Lower lobe of right lung (tissue), 2 donors: ENCODE data around the gene TRAF1. TPM values are rescaled to one million over a fixed set of nuclear protein-coding genes. Genes with fewer than 3 reads are reported as not detected.

Experiments
- ATAC-seq, 2 donors: fragments of 200-7000 bp; cut with Tn5 transposase; one replicate each; pipeline ENCODE4 v1.9.1; 2020 to 2022; ENCODE audit warnings: mild to moderate bottlenecking in 2 of 2, moderate library complexity in 2 of 2
- DNase-seq: peaks from one replicate; pipeline ENCODE4 v3.0.0-alpha.2; 2020
- H3K27ac ChIP-seq: fragments of 200-600 bp; one replicate; pipeline ENCODE4 v1.8.0; 2022
- H3K27me3 ChIP-seq: fragments of 200-600 bp; one replicate; pipeline ENCODE4 v1.8.0; 2022; ENCODE audit warnings: low read depth
- H3K36me3 ChIP-seq: fragments of 200-600 bp; one replicate; pipeline ENCODE4 v1.8.0; 2022; ENCODE audit warnings: mild to moderate bottlenecking
- H3K4me1 ChIP-seq: fragments of 200-600 bp; one replicate; pipeline ENCODE4 v1.8.0; 2022
- H3K4me3 ChIP-seq: fragments of 200-600 bp; one replicate; pipeline ENCODE4 v1.8.0; 2022; ENCODE audit warnings: mild to moderate bottlenecking
- H3K9me3 ChIP-seq: fragments of 200-600 bp; one replicate; pipeline ENCODE4 v1.8.0; 2022
- CTCF ChIP-seq: fragments of 200-600 bp; IDR thresholded peaks from one replicate; pipeline ENCODE4 v1.8.0; 2022; ENCODE audit warnings: antibody characterized with exemption, mild to moderate bottlenecking
- intact Hi-C: fragments of 100-400 bp; cut with DNase I; formaldehyde crosslinking; loops from one replicate; pipeline ENCODE4 v1.11.0; 2022
- total RNA-seq: library from RNA; stranded (reverse); fragmentation: NEBNext Ultra II Directional; extraction: Animal tissue kit (Norgen Biotek cat#: 25700); gene quantifications from one replicate; pipeline ENCODE4 v1.2.1, GENCODE V29; 2021
- donor health status: DM: no; HTN: yes; CAD: no; lungs with severe emphysema.

Gene TRAF1
- total RNA-seq, 1 donor from 2014 or later, result 5.8 TPM

GRCh38 chr9:120866651-120867050, 59.9 kb downstream of the TRAF1 start:
- Histone ChIP-seq H3K36me3 (peaks cover 50% of the 10 kb centered on the region), H3K4me1 (peaks cover 16% of the 10 kb centered on the region), H3K9me3 (no peaks in the 10 kb centered on the region), H3K27ac (no peak overlapping the region), H3K27me3 (no peaks in the 10 kb centered on the region), H3K4me3 (no peak overlapping the region)
- ATAC-seq (no peak), DNase-seq (no peak)
- no peak for TF ChIP-seq CTCF
- intact Hi-C loops, result no loop called here

GRCh38 chr9:120865809-120866208, 60.8 kb downstream of the TRAF1 start:
- ATAC-seq, result no peak
- Histone ChIP-seq H3K4me3 (no peak overlapping the region), H3K9me3 (no peaks in the 10 kb centered on the region), H3K36me3 (peaks cover 58% of the 10 kb centered on the region), H3K27ac (no peak overlapping the region), H3K27me3 (no peaks in the 10 kb centered on the region), H3K4me1 (peaks cover 16% of the 10 kb centered on the region)
- TF ChIP-seq CTCF, result no peak
- intact Hi-C loops, result no loop called here
- DNase-seq, result no peak

- no peak for ATAC-seq
Measured at GRCh38 chr9:120865176-120865575, 61.4 kb downstream of the TRAF1 start.

GRCh38 chr9:120864719-120865118, 61.9 kb downstream of the TRAF1 start:
- peaks cover 69% of the 10 kb centered on the region for H3K36me3 ChIP-seq
- H3K4me1 ChIP-seq, result peaks cover 16% of the 10 kb centered on the region
- no peak for ATAC-seq
- no peak for DNase-seq
- no peak overlapping the region for H3K4me3 ChIP-seq
- H3K27me3 ChIP-seq, result no peaks in the 10 kb centered on the region
- TF ChIP-seq CTCF, result no peak
- intact Hi-C loops, result no loop called here
- H3K27ac ChIP-seq, result no peak overlapping the region
- H3K9me3 ChIP-seq, result no peaks in the 10 kb centered on the region

More at GRCh38 chr9:120865176-120865575, 61.4 kb downstream of the TRAF1 start:
- Histone ChIP-seq H3K27me3 (no peaks in the 10 kb centered on the region), H3K9me3 (no peaks in the 10 kb centered on the region), H3K36me3 (peaks cover 65% of the 10 kb centered on the region), H3K27ac (peak overlapping the region; percentile 46), H3K4me3 (no peak overlapping the region), H3K4me1 (peaks cover 16% of the 10 kb centered on the region)
- intact Hi-C loops, result no loop called here
- DNase-seq, result no peak
- TF ChIP-seq CTCF, result no peak

- H3K27me3 ChIP-seq, result no peaks in the 10 kb centered on the region
- H3K9me3 ChIP-seq, result no peaks in the 10 kb centered on the region
- no peak overlapping the region for H3K4me3 ChIP-seq
- H3K36me3 ChIP-seq, result peaks cover 74% of the 10 kb centered on the region
- H3K4me1 ChIP-seq, result peaks cover 9% of the 10 kb centered on the region
- no peak overlapping the region for H3K27ac ChIP-seq
- TF ChIP-seq CTCF, result no peak
- DNase-seq (no peak), ATAC-seq (no peak)
- intact Hi-C loops, result no loop called here
Measured at GRCh38 chr9:120863833-120864232, 62.8 kb downstream of the TRAF1 start.

GRCh38 chr9:120862452-120862851, 64.1 kb downstream of the TRAF1 start:
- intact Hi-C loops, result no loop called here
- ATAC-seq (no peak), DNase-seq (no peak)
- Histone ChIP-seq H3K4me3 (no peak overlapping the region), H3K27me3 (no peaks in the 10 kb centered on the region), H3K9me3 (no peaks in the 10 kb centered on the region), H3K36me3 (peaks cover 84% of the 10 kb centered on the region), H3K27ac (no peak overlapping the region), H3K4me1 (no peaks in the 10 kb centered on the region)
- no peak for TF ChIP-seq CTCF
